ENCODE results near the gene RGL1.

Gene RGL1

DNA sequence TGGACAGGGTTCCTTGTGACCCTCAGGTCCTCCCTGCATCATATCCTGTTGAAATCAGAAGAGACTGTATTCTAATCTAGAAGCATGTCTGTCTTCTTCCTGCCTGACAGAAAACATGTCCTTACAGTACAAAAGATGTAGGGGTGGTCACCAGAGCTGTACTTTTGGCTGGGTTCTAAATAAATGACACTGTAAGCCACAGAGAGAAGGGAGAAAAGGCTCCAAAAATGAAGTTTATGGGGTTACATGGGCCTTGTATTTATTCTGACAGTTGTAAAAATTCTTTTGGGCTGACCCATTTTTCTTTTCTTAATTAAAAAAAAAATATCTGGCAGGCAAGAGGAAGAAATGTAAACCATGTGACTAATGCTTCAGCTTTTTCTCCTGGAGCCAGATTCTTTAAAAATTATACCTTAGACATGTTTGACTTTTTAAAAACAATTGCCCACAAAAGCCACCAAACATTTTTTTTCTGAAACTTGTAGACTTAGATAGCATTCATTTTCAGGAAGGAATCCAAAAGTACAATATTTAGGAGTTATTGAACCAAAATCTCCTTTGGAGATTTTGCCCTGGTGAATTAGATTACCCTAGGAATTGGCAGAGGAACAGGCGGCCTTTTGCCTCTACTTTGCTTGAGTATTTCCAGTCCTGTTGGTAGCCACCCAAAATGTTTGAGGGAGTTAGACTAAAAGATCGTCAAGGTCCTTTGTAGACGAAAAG lies 17.1 kb downstream of the RGL1 start:
- Histone ChIP-seq H3K4me3 (ENCODE audit: low read length, poor library complexity, severe bottlenecking) (no peak overlapping the region), H3F3A (ENCODE audit: low read depth) (no peaks in the 10 kb centered on the region), H3K9me3 (ENCODE audit: insufficient read depth, low read depth, low read length) (no peaks in the 10 kb centered on the region), H3K27me3 (ENCODE audit: insufficient read depth, low read length, poor library complexity, severe bottlenecking) (no peaks in the 10 kb centered on the region), H3K36me3 (ENCODE audit: insufficient read depth, low read length) (no peaks in the 10 kb centered on the region), H2AFZ (ENCODE audit: low read length) (peak overlapping the region; percentile 75), H4K20me1 (ENCODE audit: insufficient read depth, low read length, poor library complexity, severe bottlenecking) (no peaks in the 10 kb centered on the region), H3K4me2 (ENCODE audit: low read depth, low read length, poor library complexity, severe bottlenecking) (no peak overlapping the region), H3K79me2 (ENCODE audit: insufficient read depth, low read length) (no peaks in the 10 kb centered on the region), H3K9me2 (replicated peaks; ENCODE audit: low read depth, low read length) (no peaks in the 10 kb centered on the region), H3K9ac (ENCODE audit: low read depth, low read length, poor library complexity, severe bottlenecking) (no peak overlapping the region), H3K4me1 (ENCODE audit: insufficient read depth, low read length, poor library complexity, severe bottlenecking) (peaks cover 5% of the 10 kb centered on the region)
- TF ChIP-seq, protein P1, sequence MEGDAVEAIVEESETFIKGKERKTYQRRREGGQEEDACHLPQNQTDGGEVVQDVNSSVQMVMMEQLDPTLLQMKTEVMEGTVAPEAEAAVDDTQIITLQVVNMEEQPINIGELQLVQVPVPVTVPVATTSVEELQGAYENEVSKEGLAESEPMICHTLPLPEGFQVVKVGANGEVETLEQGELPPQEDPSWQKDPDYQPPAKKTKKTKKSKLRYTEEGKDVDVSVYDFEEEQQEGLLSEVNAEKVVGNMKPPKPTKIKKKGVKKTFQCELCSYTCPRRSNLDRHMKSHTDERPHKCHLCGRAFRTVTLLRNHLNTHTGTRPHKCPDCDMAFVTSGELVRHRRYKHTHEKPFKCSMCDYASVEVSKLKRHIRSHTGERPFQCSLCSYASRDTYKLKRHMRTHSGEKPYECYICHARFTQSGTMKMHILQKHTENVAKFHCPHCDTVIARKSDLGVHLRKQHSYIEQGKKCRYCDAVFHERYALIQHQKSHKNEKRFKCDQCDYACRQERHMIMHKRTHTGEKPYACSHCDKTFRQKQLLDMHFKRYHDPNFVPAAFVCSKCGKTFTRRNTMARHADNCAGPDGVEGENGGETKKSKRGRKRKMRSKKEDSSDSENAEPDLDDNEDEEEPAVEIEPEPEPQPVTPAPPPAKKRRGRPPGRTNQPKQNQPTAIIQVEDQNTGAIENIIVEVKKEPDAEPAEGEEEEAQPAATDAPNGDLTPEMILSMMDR (conservative IDR thresholded peaks at IDR 0.05; ENCODE audit: low read length), result no peak
- TF ChIP-seq EZH2phosphoT487 (IDR thresholded peaks at IDR 0.05; ENCODE audit: borderline replicate concordance), result no peak

DNA sequence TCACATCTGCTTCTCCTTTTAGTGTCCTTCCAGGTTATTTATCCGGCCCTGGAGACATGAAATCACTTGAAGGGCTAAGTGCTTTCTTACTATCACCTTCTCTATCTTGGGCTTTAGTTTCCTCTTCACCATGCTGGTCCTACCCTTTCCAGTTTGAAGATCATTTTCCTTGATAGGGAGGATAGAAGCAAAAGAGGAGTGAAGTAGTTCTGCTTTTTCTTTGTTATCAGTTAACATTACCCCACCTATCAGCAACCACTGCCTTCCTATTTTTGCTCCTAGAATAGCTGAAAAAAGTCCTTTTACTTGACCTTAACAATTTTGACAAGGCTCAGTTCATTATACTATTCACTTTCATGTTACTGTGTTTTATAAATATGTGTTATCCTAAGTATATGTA lies 19.4 kb downstream of the RGL1 start:
- no peaks in the 10 kb centered on the region for H3F3A ChIP-seq (ENCODE audit: low read depth)
- H3K27me3 ChIP-seq (ENCODE audit: insufficient read depth, low read length, poor library complexity, severe bottlenecking), result no peaks in the 10 kb centered on the region
- H3K4me2 ChIP-seq (ENCODE audit: low read depth, low read length, poor library complexity, severe bottlenecking), result no peak overlapping the region
- no peak overlapping the region for H3K9ac ChIP-seq (ENCODE audit: low read depth, low read length, poor library complexity, severe bottlenecking)
- no peaks in the 10 kb centered on the region for H3K79me2 ChIP-seq (ENCODE audit: insufficient read depth, low read length)
- H3K9me2 ChIP-seq (replicated peaks; ENCODE audit: low read depth, low read length), result no peaks in the 10 kb centered on the region
- no peaks in the 10 kb centered on the region for H4K20me1 ChIP-seq (ENCODE audit: insufficient read depth, low read length, poor library complexity, severe bottlenecking)
- no peaks in the 10 kb centered on the region for H3K9me3 ChIP-seq (ENCODE audit: insufficient read depth, low read depth, low read length)
- TF ChIP-seq, protein P1 (conservative IDR thresholded peaks at IDR 0.05; ENCODE audit: low read length), result no peak
- TF ChIP-seq EZH2phosphoT487 (IDR thresholded peaks at IDR 0.05; ENCODE audit: borderline replicate concordance), result no peak
- no peak overlapping the region for H3K4me3 ChIP-seq (ENCODE audit: low read length, poor library complexity, severe bottlenecking)
- no peak overlapping the region for H2AFZ ChIP-seq (ENCODE audit: low read length)
- H3K4me1 ChIP-seq (ENCODE audit: insufficient read depth, low read length, poor library complexity, severe bottlenecking), result peaks cover 5% of the 10 kb centered on the region
- H3K36me3 ChIP-seq (ENCODE audit: insufficient read depth, low read length), result no peaks in the 10 kb centered on the region

DNA sequence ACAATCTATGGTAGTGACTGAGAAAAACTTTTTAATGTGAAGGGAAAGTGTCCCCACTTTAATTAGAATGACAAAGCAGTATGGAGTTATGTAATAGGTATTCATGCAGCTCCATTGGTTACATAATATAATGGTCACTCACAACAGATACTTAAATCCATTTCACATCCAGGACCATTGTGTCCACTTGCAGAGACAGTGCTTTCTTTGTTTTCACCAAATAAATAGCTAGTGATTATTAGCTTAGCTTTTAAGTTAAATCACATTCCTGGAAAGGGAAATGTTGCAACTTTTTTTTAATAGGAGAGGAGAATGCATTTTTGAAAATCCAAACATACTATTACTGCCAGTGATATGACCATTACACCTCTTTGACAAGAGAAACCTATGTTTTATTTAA lies 22.9 kb downstream of the RGL1 start:
- TF ChIP-seq EZH2phosphoT487 (IDR thresholded peaks at IDR 0.05; ENCODE audit: borderline replicate concordance), result no peak
- TF ChIP-seq, protein P1 (conservative IDR thresholded peaks at IDR 0.05; ENCODE audit: low read length), result no peak
- Histone ChIP-seq H3K27me3 (ENCODE audit: insufficient read depth, low read length, poor library complexity, severe bottlenecking) (no peaks in the 10 kb centered on the region), H3K36me3 (ENCODE audit: insufficient read depth, low read length) (no peaks in the 10 kb centered on the region), H3K4me2 (ENCODE audit: low read depth, low read length, poor library complexity, severe bottlenecking) (no peak overlapping the region), H3K9me2 (replicated peaks; ENCODE audit: low read depth, low read length) (no peaks in the 10 kb centered on the region), H3K9me3 (ENCODE audit: insufficient read depth, low read depth, low read length) (no peaks in the 10 kb centered on the region), H2AFZ (ENCODE audit: low read length) (no peak overlapping the region), H4K20me1 (ENCODE audit: insufficient read depth, low read length, poor library complexity, severe bottlenecking) (no peaks in the 10 kb centered on the region), H3K9ac (ENCODE audit: low read depth, low read length, poor library complexity, severe bottlenecking) (no peak overlapping the region), H3K4me1 (ENCODE audit: insufficient read depth, low read length, poor library complexity, severe bottlenecking) (no peaks in the 10 kb centered on the region), H3K4me3 (ENCODE audit: low read length, poor library complexity, severe bottlenecking) (no peak overlapping the region), H3F3A (ENCODE audit: low read depth) (no peaks in the 10 kb centered on the region), H3K79me2 (ENCODE audit: insufficient read depth, low read length) (no peaks in the 10 kb centered on the region)
